ENCODE results near the gene UBAP1L. TPM values are rescaled to one million over a fixed set of nuclear protein-coding genes. Genes with fewer than 3 reads are reported as not detected.
A peak's percentile ranks its signal among the peaks of the same experiment; 100 is the strongest.

UBAP1L gene
- total and polyA plus RNA-seq, 2 donors (not counting 3 experiments of a cell fraction or from before 2014, with no cell fraction given): 1.9 to 5.0 TPM

DNA sequence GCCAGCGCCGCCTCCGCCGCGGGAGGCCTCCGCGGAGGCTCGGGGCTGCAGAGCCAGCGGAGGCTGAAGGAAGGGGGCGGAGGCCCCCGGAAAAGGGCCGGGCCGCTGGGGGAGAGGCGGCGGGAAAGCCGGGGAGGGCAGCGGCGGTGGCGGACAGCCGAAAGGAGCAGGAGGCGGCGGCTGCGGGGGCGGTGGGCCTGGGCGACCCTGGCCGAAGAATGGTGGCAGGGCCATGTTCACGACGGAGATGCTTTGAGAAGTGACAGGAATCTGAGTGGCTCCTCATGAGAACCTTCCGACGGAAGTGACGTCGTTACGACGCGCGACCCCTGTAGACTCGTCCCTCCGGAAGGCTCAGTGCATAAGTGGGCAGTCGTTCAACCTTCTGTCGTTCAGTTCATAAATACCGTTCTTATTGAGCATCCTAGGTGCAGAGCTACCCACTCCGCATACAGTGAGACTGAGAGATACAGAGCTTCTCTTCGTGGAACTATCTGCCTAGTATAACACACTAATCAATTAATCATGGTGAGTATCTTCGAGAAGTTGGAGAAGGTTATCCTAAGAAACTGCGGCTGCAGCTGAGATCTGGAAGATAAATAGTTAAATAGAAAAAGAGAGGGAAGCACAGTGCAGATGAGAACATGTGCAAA is 18.7 kb upstream of the UBAP1L start, which contains the start of gene PDCD7:
TSS of gene PDCD7 (minus strand) at position 261 of the 653 bp plus-strand sequence. CDS start at position 234, 27 bp downstream.
- Histone ChIP-seq H3K4me3 (replicated peaks in 1 of 3; ENCODE audit: insufficient read depth in 1 of 3, low read depth in 1 of 3, low read length in 3 of 3) (peak within 1 kb of the TSS; percentile 29 to 94 (median 72)), H2AFZ (ENCODE audit: low read depth, low read length) (peak within 1 kb of the TSS; percentile 97), H3K79me2 (ENCODE audit: control insufficient read depth, insufficient read depth, low read length) (peaks cover 21% of the 10 kb centered on the region), H3K27me3 (ENCODE audit: control insufficient read depth in 2 of 2, insufficient read depth in 2 of 2, low read length in 2 of 2) (no peaks in the 10 kb centered on the region), H3K36me3 (ENCODE audit: control insufficient read depth in 2 of 2, extremely low read depth in 1 of 2, insufficient read depth in 2 of 2, low read length in 2 of 2) (peaks cover 0 to 5% of the 10 kb centered on the region in 2 experiments), H3K4me2 (ENCODE audit: insufficient read depth, low read length) (peak within 1 kb of the TSS; percentile 98), H3K27ac (ENCODE audit: insufficient read depth, low read depth, low read length) (peak within 1 kb of the TSS; percentile 46), H3K9me1 (replicated peaks; ENCODE audit: control insufficient read depth, extremely low read depth, insufficient read depth, low read length) (no peaks in the 10 kb centered on the region), H3K9ac (replicated peaks; ENCODE audit: extremely low read depth, insufficient read depth, low read length) (peak within 1 kb of the TSS; percentile 93), H3K4me1 (ENCODE audit: control insufficient read depth, extremely low read depth, insufficient read depth, low read length) (peaks cover 10% of the 10 kb centered on the region), H3K9me3 (replicated peaks; ENCODE audit: control insufficient read depth, insufficient read depth, low read length) (no peaks in the 10 kb centered on the region), H4K20me1 (replicated peaks; ENCODE audit: control insufficient read depth, extremely low read depth, insufficient read depth, low read length) (no peaks in the 10 kb centered on the region)
- dilution Hi-C loops (cut with MboI; ENCODE audit: extremely low pct_ligation_motif_present, low sequenced_read_pairs) (no loop called here), intact Hi-C loops (cut with micrococcal nuclease) (loop anchor here (1.0 to 2.0 kb wide), 4 partner anchors 51 to 402 kb away; partner anchors contain the start of gene RNU5A-1)
- DNase-seq (ENCODE audit: low read depth, low spot score) (peak; percentile 89), FAIRE-seq (peak; percentile 99)
- BruUV-seq (replicated peaks): TSS peak; percentile 79
- TF ChIP-seq POLR2A (IDR thresholded peaks at IDR 0.05; ENCODE audit: low read depth, low read length) (peak; percentile 91), EZH2 (IDR thresholded peaks at IDR 0.05; ENCODE audit: borderline replicate concordance, low read depth, low read length, severe bottlenecking) (no peak), POLR2AphosphoS5 (IDR thresholded peaks at IDR 0.05; ENCODE audit: insufficient read depth, low read depth, low read length) (peak; percentile 88), GATA2 (IDR thresholded peaks at IDR 0.05; ENCODE audit: insufficient read depth, insufficient read length, low read depth, low read length) (no peak)
- ChIA-PET CTCF (interaction anchor here (1.4 to 1.6 kb wide), 2 partner anchors 30 to 32 kb away, joined by 3 to 4 read pairs; no protein-coding TSS in a partner anchor), POLR2A (interaction anchor here (0.7 kb wide), 1 partner anchor 52 kb away, joined by 12 read pairs; the partner anchor contains the start of gene CLPX)

GRCh38 chr15:65132878-65133547 is 18.0 kb upstream of the UBAP1L start:
- peak overlapping the region; percentile 44 for H2AFZ ChIP-seq (ENCODE audit: low read depth, low read length)
- CTCF ChIA-PET: interaction anchor here (1.6 kb wide), 1 partner anchor 30 kb away, joined by 3 read pairs; no protein-coding TSS in a partner anchor
- intact Hi-C loops (cut with micrococcal nuclease): loop anchor here (1.0 to 2.0 kb wide), 4 partner anchors 51 to 402 kb away; partner anchors contain the start of gene RNU5A-1
- no peaks in the 10 kb centered on the region for H3K9me1 ChIP-seq (replicated peaks; ENCODE audit: control insufficient read depth, extremely low read depth, insufficient read depth, low read length)
- peak overlapping the region; percentile 46 for H3K27ac ChIP-seq (ENCODE audit: insufficient read depth, low read depth, low read length)
- peak overlapping the region; percentile 93 for H3K9ac ChIP-seq (replicated peaks; ENCODE audit: extremely low read depth, insufficient read depth, low read length)
- TSS peak; percentile 45 for BruUV-seq (replicated peaks)
- TF ChIP-seq CTCF (IDR thresholded peaks at IDR 0.05; ENCODE audit: extremely low read depth in 1 of 2, insufficient read depth in 1 of 2, low read depth in 1 of 2, low read length in 2 of 2) (peak in 1 of 2 donors; percentile 13), POLR2AphosphoS5 (IDR thresholded peaks at IDR 0.05; ENCODE audit: insufficient read depth, low read depth, low read length) (no peak), JUN (IDR thresholded peaks at IDR 0.05; ENCODE audit: borderline replicate concordance, insufficient read depth, insufficient read length, low read depth) (no peak)
- no peaks in the 10 kb centered on the region for H3K27me3 ChIP-seq (ENCODE audit: control insufficient read depth in 2 of 2, insufficient read depth in 2 of 2, low read length in 2 of 2)
- FAIRE-seq (no peak), DNase-seq (ENCODE audit: low read depth, low spot score) (peak; percentile 71)
- H3K4me2 ChIP-seq (ENCODE audit: insufficient read depth, low read length): peak overlapping the region; percentile 98
- dilution Hi-C loops (cut with MboI; ENCODE audit: extremely low pct_ligation_motif_present, low sequenced_read_pairs): no loop called here
- no peaks in the 10 kb centered on the region for H4K20me1 ChIP-seq (replicated peaks; ENCODE audit: control insufficient read depth, extremely low read depth, insufficient read depth, low read length)
- peaks cover 6 to 11% of the 10 kb centered on the region in 2 experiments for H3K36me3 ChIP-seq (ENCODE audit: control insufficient read depth in 2 of 2, extremely low read depth in 1 of 2, insufficient read depth in 2 of 2, low read length in 2 of 2)
- H3K79me2 ChIP-seq (ENCODE audit: control insufficient read depth, insufficient read depth, low read length): peaks cover 21% of the 10 kb centered on the region
- POLR2A ChIA-PET: no interaction called here
- peak overlapping the region; percentile 29 to 94 (median 72) for H3K4me3 ChIP-seq (replicated peaks in 1 of 3; ENCODE audit: insufficient read depth in 1 of 3, low read depth in 1 of 3, low read length in 3 of 3)
- no peaks in the 10 kb centered on the region for H3K9me3 ChIP-seq (replicated peaks; ENCODE audit: control insufficient read depth, insufficient read depth, low read length)
- H3K4me1 ChIP-seq (ENCODE audit: control insufficient read depth, extremely low read depth, insufficient read depth, low read length): peaks cover 10% of the 10 kb centered on the region
